ENCODE data around the gene KAZALD1.

The KAZALD1 gene, protein sequence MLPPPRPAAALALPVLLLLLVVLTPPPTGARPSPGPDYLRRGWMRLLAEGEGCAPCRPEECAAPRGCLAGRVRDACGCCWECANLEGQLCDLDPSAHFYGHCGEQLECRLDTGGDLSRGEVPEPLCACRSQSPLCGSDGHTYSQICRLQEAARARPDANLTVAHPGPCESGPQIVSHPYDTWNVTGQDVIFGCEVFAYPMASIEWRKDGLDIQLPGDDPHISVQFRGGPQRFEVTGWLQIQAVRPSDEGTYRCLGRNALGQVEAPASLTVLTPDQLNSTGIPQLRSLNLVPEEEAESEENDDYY

GRCh38 chr10:101061624-101062231 is at the start of gene KAZALD1:
Gene KAZALD1 (plus strand): TSS chr10:101061989. CDS start chr10:101062593, 604 bp downstream.
- H3K27me3 ChIP-seq (ENCODE audit: control insufficient read depth, insufficient read depth, low read length): peaks cover 11% of the 10 kb centered on the region

GRCh38 chr10:101012525-101013364 is 49.0 kb upstream of the KAZALD1 start:
- no peak overlapping the region for H3K4me3 ChIP-seq (ENCODE audit: low read length)
- no peaks in the 10 kb centered on the region for H3K36me3 ChIP-seq (ENCODE audit: control insufficient read depth, insufficient read depth, low read length)
- H3K27ac ChIP-seq (ENCODE audit: low read depth, low read length): peak overlapping the region; percentile 36
- H3K27me3 ChIP-seq (ENCODE audit: control insufficient read depth, insufficient read depth, low read length): peaks cover 5% of the 10 kb centered on the region
- H3K9ac ChIP-seq (ENCODE audit: low read length): no peak overlapping the region
- peaks cover 15% of the 10 kb centered on the region for H3K4me1 ChIP-seq (ENCODE audit: control insufficient read depth, insufficient read depth, low read length)

More at GRCh38 chr10:101061624-101062231, at the start of gene KAZALD1:
- Histone ChIP-seq H3K9ac (ENCODE audit: low read length) (peak within 1 kb of the TSS; percentile 87), H3K4me3 (ENCODE audit: low read length) (peak within 1 kb of the TSS; percentile 83), H3K27ac (ENCODE audit: low read depth, low read length) (peak within 1 kb of the TSS; percentile 92), H3K4me1 (ENCODE audit: control insufficient read depth, insufficient read depth, low read length) (no peaks in the 10 kb centered on the region), H3K36me3 (ENCODE audit: control insufficient read depth, insufficient read depth, low read length) (no peaks in the 10 kb centered on the region)

GRCh38 chr10:101013365-101013825 is 48.4 kb upstream of the KAZALD1 start:
- peak overlapping the region; percentile 29 for H3K27ac ChIP-seq (ENCODE audit: low read depth, low read length)

DNA sequence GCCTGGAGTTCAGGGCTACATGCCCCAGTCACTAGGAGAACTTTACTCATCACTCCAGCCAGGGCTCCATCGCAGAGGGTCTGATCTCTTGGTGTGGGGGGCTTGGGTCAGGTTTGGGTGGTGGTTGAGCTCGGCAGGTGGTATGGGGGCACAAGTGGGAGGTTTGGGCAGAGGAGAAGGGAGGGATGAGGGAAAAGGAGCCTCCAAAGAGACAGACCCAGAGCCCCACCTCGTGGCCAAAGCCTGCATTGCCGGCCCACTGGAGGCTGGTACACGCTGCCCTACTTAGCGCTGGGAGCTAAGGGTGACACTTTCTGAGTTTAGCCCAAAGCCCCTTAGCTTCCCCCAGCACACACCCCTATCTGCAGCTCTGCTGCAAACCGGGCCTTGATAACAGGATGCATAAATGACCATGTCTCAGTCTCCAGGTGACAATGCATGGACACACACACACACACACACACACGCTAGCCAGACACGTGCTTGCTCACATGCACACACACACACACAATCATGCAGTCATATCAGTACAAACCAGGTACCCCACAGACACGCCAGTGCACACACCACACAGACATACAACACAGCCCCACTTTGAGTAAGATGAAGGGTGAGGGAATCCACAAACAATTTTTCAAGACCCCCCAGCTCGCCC is 47.4 kb upstream of the KAZALD1 start:
- no peak overlapping the region for H3K4me3 ChIP-seq (ENCODE audit: low read length)
- H3K9ac ChIP-seq (ENCODE audit: low read length): no peak overlapping the region
- H3K27me3 ChIP-seq (ENCODE audit: control insufficient read depth, insufficient read depth, low read length): peaks cover 5% of the 10 kb centered on the region
- H3K36me3 ChIP-seq (ENCODE audit: control insufficient read depth, insufficient read depth, low read length): no peaks in the 10 kb centered on the region
- peaks cover 11% of the 10 kb centered on the region for H3K4me1 ChIP-seq (ENCODE audit: control insufficient read depth, insufficient read depth, low read length)
- H3K27ac ChIP-seq (ENCODE audit: low read depth, low read length): no peak overlapping the region

More at GRCh38 chr10:101013365-101013825, 48.4 kb upstream of the KAZALD1 start:
- no peak overlapping the region for H3K4me3 ChIP-seq (ENCODE audit: low read length)
- no peaks in the 10 kb centered on the region for H3K36me3 ChIP-seq (ENCODE audit: control insufficient read depth, insufficient read depth, low read length)
- peaks cover 11% of the 10 kb centered on the region for H3K4me1 ChIP-seq (ENCODE audit: control insufficient read depth, insufficient read depth, low read length)
- H3K9ac ChIP-seq (ENCODE audit: low read length): no peak overlapping the region
- H3K27me3 ChIP-seq (ENCODE audit: control insufficient read depth, insufficient read depth, low read length): peaks cover 5% of the 10 kb centered on the region

DNA sequence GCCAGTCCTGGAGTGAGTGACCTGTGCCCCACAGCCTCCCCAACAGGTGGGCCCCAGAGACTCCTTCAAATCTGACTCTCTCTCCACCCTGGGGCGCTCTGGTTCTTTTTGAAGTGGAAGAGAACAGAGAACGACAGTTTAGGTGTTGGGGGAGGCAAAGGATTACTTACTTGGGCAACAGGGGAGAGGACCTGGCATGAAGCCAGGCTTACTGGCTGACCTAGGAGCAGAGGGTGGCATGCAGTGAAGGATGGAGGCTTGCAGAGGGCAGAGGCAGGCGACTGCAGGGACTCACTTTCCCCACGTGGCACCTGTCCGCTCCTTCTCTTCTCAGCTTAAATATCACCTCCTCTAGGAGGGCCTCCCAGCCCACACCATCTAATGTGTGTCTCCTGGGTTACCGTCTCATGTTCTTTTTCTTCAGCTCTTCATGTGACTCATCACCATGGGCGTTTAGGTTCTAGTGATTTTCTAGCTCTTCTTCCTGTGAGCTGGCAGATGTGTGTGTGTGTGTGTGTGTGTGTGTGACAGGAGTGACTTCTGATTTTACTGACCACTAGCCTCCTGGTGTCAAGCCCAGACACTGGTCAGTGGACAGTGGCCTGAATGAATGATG is 46.7 kb upstream of the KAZALD1 start:
- no peak overlapping the region for H3K27ac ChIP-seq (ENCODE audit: low read depth, low read length)
- peaks cover 5% of the 10 kb centered on the region for H3K27me3 ChIP-seq (ENCODE audit: control insufficient read depth, insufficient read depth, low read length)
- no peak overlapping the region for H3K4me3 ChIP-seq (ENCODE audit: low read length)
- no peak overlapping the region for H3K9ac ChIP-seq (ENCODE audit: low read length)
- H3K36me3 ChIP-seq (ENCODE audit: control insufficient read depth, insufficient read depth, low read length): no peaks in the 10 kb centered on the region
- H3K4me1 ChIP-seq (ENCODE audit: control insufficient read depth, insufficient read depth, low read length): peaks cover 11% of the 10 kb centered on the region

- H3K27ac ChIP-seq (ENCODE audit: low read depth, low read length): no peak overlapping the region
- no peak overlapping the region for H3K9ac ChIP-seq (ENCODE audit: low read length)
- H3K27me3 ChIP-seq (ENCODE audit: control insufficient read depth, insufficient read depth, low read length): peaks cover 5% of the 10 kb centered on the region
These were observed 46.2 kb upstream of the KAZALD1 start for GRCh38 chr10:101015582-101015973.

GRCh38 chr10:101016814-101017213 is 45.0 kb upstream of the KAZALD1 start:
- Histone ChIP-seq H3K9ac (ENCODE audit: low read length) (no peak overlapping the region), H3K4me1 (ENCODE audit: control insufficient read depth, insufficient read depth, low read length) (peaks cover 11% of the 10 kb centered on the region), H3K27me3 (ENCODE audit: control insufficient read depth, insufficient read depth, low read length) (peaks cover 5% of the 10 kb centered on the region), H3K27ac (ENCODE audit: low read depth, low read length) (no peak overlapping the region), H3K4me3 (ENCODE audit: low read length) (no peak overlapping the region), H3K36me3 (ENCODE audit: control insufficient read depth, insufficient read depth, low read length) (no peaks in the 10 kb centered on the region)

More at GRCh38 chr10:101015582-101015973, 46.2 kb upstream of the KAZALD1 start:
- no peak overlapping the region for H3K4me3 ChIP-seq (ENCODE audit: low read length)
- H3K4me1 ChIP-seq (ENCODE audit: control insufficient read depth, insufficient read depth, low read length): peaks cover 11% of the 10 kb centered on the region
- no peaks in the 10 kb centered on the region for H3K36me3 ChIP-seq (ENCODE audit: control insufficient read depth, insufficient read depth, low read length)

GRCh38 chr10:101018118-101018599 is 43.6 kb upstream of the KAZALD1 start:
- H3K4me3 ChIP-seq (ENCODE audit: low read length): no peak overlapping the region
- no peak overlapping the region for H3K27ac ChIP-seq (ENCODE audit: low read depth, low read length)
- H3K4me1 ChIP-seq (ENCODE audit: control insufficient read depth, insufficient read depth, low read length): peaks cover 5% of the 10 kb centered on the region
- no peak overlapping the region for H3K9ac ChIP-seq (ENCODE audit: low read length)
- H3K36me3 ChIP-seq (ENCODE audit: control insufficient read depth, insufficient read depth, low read length): no peaks in the 10 kb centered on the region
- H3K27me3 ChIP-seq (ENCODE audit: control insufficient read depth, insufficient read depth, low read length): peaks cover 5% of the 10 kb centered on the region

DNA sequence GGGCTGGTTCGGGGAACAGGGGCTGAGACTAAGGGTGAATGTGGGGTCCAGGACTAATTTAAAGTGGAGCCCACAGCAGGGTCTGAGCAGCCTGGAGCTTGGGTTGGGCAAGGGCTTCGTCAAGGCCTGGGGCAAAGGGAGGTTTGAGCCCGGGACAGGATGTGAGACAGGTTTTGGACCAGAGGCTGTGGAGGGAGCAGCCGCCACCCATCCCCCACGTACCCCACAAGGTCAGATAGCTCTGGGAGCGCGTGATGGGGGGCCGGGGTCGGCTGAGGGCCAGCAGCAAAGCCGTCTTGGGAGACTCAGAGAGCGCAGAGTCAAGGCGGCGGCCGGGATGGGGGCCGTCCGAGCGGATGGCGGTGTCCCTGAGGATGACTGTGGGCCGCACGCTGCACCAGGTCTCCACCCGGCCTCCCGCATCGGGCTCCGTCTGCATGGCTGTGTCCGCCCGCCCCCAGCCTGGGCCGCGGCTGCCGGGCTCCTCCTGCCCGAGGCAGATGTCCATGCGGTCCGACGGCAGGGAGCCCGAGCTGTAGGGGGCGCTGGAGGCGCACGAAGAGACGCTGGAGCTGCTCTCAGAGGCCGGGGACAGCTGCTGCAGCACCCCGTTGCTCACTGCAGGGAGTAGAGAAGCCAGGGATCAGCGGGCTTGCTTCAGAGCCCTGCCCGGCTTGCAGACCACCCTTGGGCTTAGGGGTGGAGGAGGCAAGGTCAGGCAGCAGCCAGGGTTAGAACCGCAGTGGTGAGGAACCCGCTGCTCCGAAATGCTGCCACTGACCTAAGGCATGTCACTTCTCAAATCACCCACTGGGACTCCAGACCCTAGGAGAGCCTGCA is 43.0 kb upstream of the KAZALD1 start:
- Histone ChIP-seq H3K36me3 (ENCODE audit: control insufficient read depth, insufficient read depth, low read length) (no peaks in the 10 kb centered on the region), H3K4me3 (ENCODE audit: low read length) (no peak overlapping the region), H3K27me3 (ENCODE audit: control insufficient read depth, insufficient read depth, low read length) (peaks cover 5% of the 10 kb centered on the region), H3K4me1 (ENCODE audit: control insufficient read depth, insufficient read depth, low read length) (peaks cover 3% of the 10 kb centered on the region), H3K9ac (ENCODE audit: low read length) (no peak overlapping the region), H3K27ac (ENCODE audit: low read depth, low read length) (no peak overlapping the region)

- no peak overlapping the region for H3K4me3 ChIP-seq (ENCODE audit: low read length)
- H3K36me3 ChIP-seq (ENCODE audit: control insufficient read depth, insufficient read depth, low read length): no peaks in the 10 kb centered on the region
- no peak overlapping the region for H3K27ac ChIP-seq (ENCODE audit: low read depth, low read length)
- no peak overlapping the region for H3K9ac ChIP-seq (ENCODE audit: low read length)
- peaks cover 5% of the 10 kb centered on the region for H3K27me3 ChIP-seq (ENCODE audit: control insufficient read depth, insufficient read depth, low read length)
- no peaks in the 10 kb centered on the region for H3K4me1 ChIP-seq (ENCODE audit: control insufficient read depth, insufficient read depth, low read length)
These were observed 42.4 kb upstream of the KAZALD1 start for GRCh38 chr10:101019440-101019703.

DNA sequence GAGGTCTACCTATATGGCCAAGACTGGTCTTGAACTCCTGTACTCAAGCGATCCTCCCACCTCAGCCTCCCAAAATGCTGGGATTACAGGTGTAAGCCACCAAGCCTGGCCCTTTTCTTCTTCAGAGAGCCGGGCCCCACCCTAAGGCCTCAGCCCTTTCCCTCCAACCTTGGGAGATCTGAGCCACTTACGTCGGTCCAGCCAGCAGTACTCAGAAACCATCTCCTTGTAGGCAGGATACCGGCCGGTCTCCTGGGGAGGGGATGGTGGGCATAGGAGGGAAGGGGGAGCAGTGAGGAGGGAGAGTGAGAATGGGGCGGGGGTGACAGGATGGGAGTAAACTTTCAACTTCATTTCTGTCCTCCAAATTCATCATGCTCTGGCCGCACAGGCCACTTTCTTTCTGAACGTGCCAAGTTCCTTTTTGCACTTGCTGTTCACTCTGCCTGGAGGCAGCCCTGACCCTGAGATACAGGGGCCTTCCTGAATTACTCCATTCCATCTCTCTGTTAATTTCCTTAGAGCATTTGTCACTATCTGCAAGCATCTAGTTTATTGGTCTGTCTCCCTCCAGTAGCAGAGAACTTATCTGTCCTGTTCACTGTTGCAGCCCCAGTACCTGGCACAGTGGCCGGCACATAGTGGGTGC is 41.2 kb upstream of the KAZALD1 start:
- Histone ChIP-seq H3K27ac (ENCODE audit: low read depth, low read length) (no peak overlapping the region), H3K36me3 (ENCODE audit: control insufficient read depth, insufficient read depth, low read length) (no peaks in the 10 kb centered on the region), H3K9ac (ENCODE audit: low read length) (no peak overlapping the region), H3K4me3 (ENCODE audit: low read length) (no peak overlapping the region), H3K4me1 (ENCODE audit: control insufficient read depth, insufficient read depth, low read length) (no peaks in the 10 kb centered on the region), H3K27me3 (ENCODE audit: control insufficient read depth, insufficient read depth, low read length) (peaks cover 5% of the 10 kb centered on the region)
